OCI-LY3 (cell line): Measurements from ENCODE around the gene RSPO1.

ENCODE experiments used
- H2AFZ ChIP-seq: fragments of 200-600, 300-600 bp; shearing (Covaris generic); 2 replicates; pipeline ENCODE4 v1.6.0; 2014; ENCODE audit warnings: antibody characterized with exemption, low read depth, low read length
- H3K27ac ChIP-seq: fragments of 200-600, 300-600 bp; sonication (generic); 2 replicates; pipeline ENCODE4 v1.5.1; 2014; ENCODE audit warnings: mild to moderate bottlenecking, low read length, moderate library complexity, mixed read lengths
- H3K27me3 ChIP-seq: fragments of 200-600, 300-600 bp; sonication (generic); 2 replicates; pipeline ENCODE4 v1.6.1; 2014; ENCODE audit warnings: low read depth, low read length, mixed read lengths
- H3K36me3 ChIP-seq: fragments of 200-600, 300-600 bp; sonication (generic); replicated peaks from 2 replicates; pipeline ENCODE3; 2014; ENCODE audit warnings: low read depth, low read length, mixed read lengths
- H3K4me1 ChIP-seq: fragments of 300-600, 200-600 bp; sonication (generic); 2 replicates; pipeline ENCODE4 v1.6.1; 2014; ENCODE audit warnings: low read length, mixed read lengths
- H3K4me2 ChIP-seq: fragments of 200-600, 300-600 bp; sonication (generic); 2 replicates; pipeline ENCODE4 v1.6.1; 2014; ENCODE audit warnings: low read length, mixed read lengths
- H3K4me3 ChIP-seq: fragments of 300-600, 200-600 bp; sonication (generic); 2 replicates; pipeline ENCODE4 v1.5.1; 2014; ENCODE audit warnings: antibody characterized with exemption, mild to moderate bottlenecking, low read length, moderate library complexity
- H3K79me2 ChIP-seq: fragments of 300-600, 200-600 bp; shearing (Covaris generic); 2 replicates; pipeline ENCODE4 v1.6.1; 2014; ENCODE audit warnings: mild to moderate bottlenecking, low read length, mixed read lengths
- H3K9ac ChIP-seq: fragments of 300-600, 200-600 bp; shearing (Covaris generic); 2 replicates; pipeline ENCODE4 v1.6.0; 2014; ENCODE audit warnings: mild to moderate bottlenecking, low read length, moderate library complexity
- H3K9me3 ChIP-seq: fragments of 200-600, 300-600 bp; shearing (Covaris generic); 2 replicates; pipeline ENCODE4 v1.6.1; 2014; ENCODE audit warnings: low read length, mixed read lengths; ENCODE audit not compliant: insufficient read depth
- H4K20me1 ChIP-seq: fragments of 200-600, 300-600 bp; sonication (generic); 2 replicates; pipeline ENCODE4 v1.6.1; 2016; ENCODE audit warnings: low read length, mixed read lengths; ENCODE audit not compliant: insufficient read depth
- EZH2phosphoT487 ChIP-seq: fragments of 200-600 bp; shearing (Covaris generic); IDR thresholded peaks from 2 replicates; pipeline ENCODE4 v1.6.1; 2018; ENCODE audit warnings: antibody characterized with exemption, mixed run types, low read depth
- TF ChIP-seq, protein P1 (sequence below): fragments of 200-600, 300-600 bp; sonication (generic); IDR thresholded peaks from 2 replicates; pipeline ENCODE4 v1.5.1; 2014; ENCODE audit warnings: antibody characterized with exemption, low read length, low read depth

Gene RSPO1

GRCh38 chr1:37609994-37610393, 24.7 kb downstream of the RSPO1 start:
- H3K4me2 ChIP-seq = no peak overlapping the region
- TF ChIP-seq, protein P1, sequence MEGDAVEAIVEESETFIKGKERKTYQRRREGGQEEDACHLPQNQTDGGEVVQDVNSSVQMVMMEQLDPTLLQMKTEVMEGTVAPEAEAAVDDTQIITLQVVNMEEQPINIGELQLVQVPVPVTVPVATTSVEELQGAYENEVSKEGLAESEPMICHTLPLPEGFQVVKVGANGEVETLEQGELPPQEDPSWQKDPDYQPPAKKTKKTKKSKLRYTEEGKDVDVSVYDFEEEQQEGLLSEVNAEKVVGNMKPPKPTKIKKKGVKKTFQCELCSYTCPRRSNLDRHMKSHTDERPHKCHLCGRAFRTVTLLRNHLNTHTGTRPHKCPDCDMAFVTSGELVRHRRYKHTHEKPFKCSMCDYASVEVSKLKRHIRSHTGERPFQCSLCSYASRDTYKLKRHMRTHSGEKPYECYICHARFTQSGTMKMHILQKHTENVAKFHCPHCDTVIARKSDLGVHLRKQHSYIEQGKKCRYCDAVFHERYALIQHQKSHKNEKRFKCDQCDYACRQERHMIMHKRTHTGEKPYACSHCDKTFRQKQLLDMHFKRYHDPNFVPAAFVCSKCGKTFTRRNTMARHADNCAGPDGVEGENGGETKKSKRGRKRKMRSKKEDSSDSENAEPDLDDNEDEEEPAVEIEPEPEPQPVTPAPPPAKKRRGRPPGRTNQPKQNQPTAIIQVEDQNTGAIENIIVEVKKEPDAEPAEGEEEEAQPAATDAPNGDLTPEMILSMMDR = no peak
- TF ChIP-seq EZH2phosphoT487 = no peak
- H4K20me1 ChIP-seq = no peaks in the 10 kb centered on the region
- H3K27me3 ChIP-seq = peaks cover 7% of the 10 kb centered on the region; the same call in 1 of the 2 replicates
- H3K4me3 ChIP-seq = no peak overlapping the region
- no peak overlapping the region for H3K9ac ChIP-seq
- H3K9me3 ChIP-seq = no peaks in the 10 kb centered on the region
- no peak overlapping the region for H3K27ac ChIP-seq
- H3K79me2 ChIP-seq = no peaks in the 10 kb centered on the region
- no peak overlapping the region for H2AFZ ChIP-seq
- no peaks in the 10 kb centered on the region for H3K4me1 ChIP-seq
- H3K36me3 ChIP-seq = no peaks in the 10 kb centered on the region

GRCh38 chr1:37609002-37609401, 25.7 kb downstream of the RSPO1 start:
- no peak overlapping the region for H3K27ac ChIP-seq
- H2AFZ ChIP-seq = no peak overlapping the region
- H3K27me3 ChIP-seq = peaks cover 6% of the 10 kb centered on the region; the same call in 1 of the 2 replicates
- no peaks in the 10 kb centered on the region for H3K79me2 ChIP-seq
- H3K9me3 ChIP-seq = no peaks in the 10 kb centered on the region
- H3K4me2 ChIP-seq = no peak overlapping the region
- H4K20me1 ChIP-seq = no peaks in the 10 kb centered on the region
- no peak overlapping the region for H3K9ac ChIP-seq
- TF ChIP-seq, protein P1 = no peak
- TF ChIP-seq EZH2phosphoT487 = no peak
- H3K4me1 ChIP-seq = no peaks in the 10 kb centered on the region
- H3K4me3 ChIP-seq = no peak overlapping the region
- H3K36me3 ChIP-seq = no peaks in the 10 kb centered on the region

DNA sequence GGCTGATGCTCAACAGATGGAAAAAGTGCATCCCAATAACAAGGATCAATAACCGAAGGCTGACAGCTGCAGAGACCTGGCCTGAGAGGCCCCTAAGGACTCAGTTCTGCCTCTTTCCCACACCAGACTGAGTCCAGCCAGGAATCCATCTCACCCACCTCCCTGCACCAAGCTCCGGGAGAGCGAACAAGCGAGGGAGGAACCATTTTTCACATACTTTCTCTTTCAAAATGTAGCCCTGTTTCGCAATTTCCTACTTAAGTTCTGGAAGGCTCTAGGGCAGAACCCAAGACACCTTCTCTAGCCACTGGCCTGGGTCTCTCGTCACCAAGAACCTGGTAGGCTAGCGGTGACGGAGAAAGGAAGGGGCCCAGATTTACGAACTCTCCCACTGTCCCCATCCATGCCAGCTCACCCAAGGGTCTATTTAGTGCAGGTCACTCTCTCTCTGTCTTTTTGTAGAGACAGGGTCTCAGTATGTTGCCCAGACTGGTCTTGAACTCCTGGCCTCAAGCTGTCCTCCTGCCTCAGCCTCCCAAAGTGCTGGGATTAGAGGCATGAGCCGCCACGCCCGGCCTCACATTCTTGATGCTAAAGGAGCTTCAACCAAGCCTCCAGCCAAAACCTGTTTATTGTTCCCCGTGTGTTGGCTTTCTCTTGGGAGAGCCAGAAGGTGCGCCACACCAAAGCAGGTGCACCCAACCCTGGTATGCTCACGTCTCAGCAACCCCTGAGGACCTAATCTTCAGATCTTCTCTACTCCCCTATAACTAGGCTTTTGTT, 28.0 kb downstream of the RSPO1 start:
- H3K27me3 ChIP-seq = peaks cover 6% of the 10 kb centered on the region; the same call in 1 of the 2 replicates
- no peak overlapping the region for H3K4me2 ChIP-seq

GRCh38 chr1:37605806-37606474, 28.8 kb downstream of the RSPO1 start:
- Histone ChIP-seq H4K20me1 (no peaks in the 10 kb centered on the region), H3K4me2 (no peak overlapping the region), H3K27ac (no peak overlapping the region), H3K27me3 (peaks cover 6% of the 10 kb centered on the region; the same call in 1 of the 2 replicates), H3K4me3 (no peak overlapping the region), H3K79me2 (no peaks in the 10 kb centered on the region), H3K9me3 (no peaks in the 10 kb centered on the region), H3K36me3 (no peaks in the 10 kb centered on the region), H3K4me1 (0 out of 2 replicates have a peak, but pooled peaks cover 4% of the 10 kb centered on the region), H2AFZ (no peak overlapping the region), H3K9ac (no peak overlapping the region)
- TF ChIP-seq, protein P1 = no peak
- TF ChIP-seq EZH2phosphoT487 = no peak

More for the DNA sequence above, 28.0 kb downstream of the RSPO1 start:
- Histone ChIP-seq H2AFZ (no peak overlapping the region), H3K36me3 (no peaks in the 10 kb centered on the region), H3K27ac (no peak overlapping the region), H3K4me1 (0 out of 2 replicates have a peak, but pooled peaks cover 4% of the 10 kb centered on the region), H3K4me3 (no peak overlapping the region), H3K9me3 (no peaks in the 10 kb centered on the region), H3K9ac (no peak overlapping the region), H4K20me1 (no peaks in the 10 kb centered on the region), H3K79me2 (no peaks in the 10 kb centered on the region)
- TF ChIP-seq EZH2phosphoT487 = no peak
- TF ChIP-seq, protein P1 = no peak
